Activated naive CD4-positive, alpha-beta T cell treated with anti-CD3 and anti-CD28 coated beads, Interleukin-2, amount 50 U/mL, for 72 hours (primary cell): Measurements from ENCODE around the gene LSAMP. TPM values are rescaled to one million over a fixed set of nuclear protein-coding genes. Genes with fewer than 3 reads are reported as not detected.

ENCODE experiments used
- ATAC-seq, 2 donors: fragments of 150-1000 bp; cut with Tn5 transposase; 2 replicates each; pipeline ENCODE4 v1.10.0; 2021; ENCODE audit warnings: mild to moderate bottlenecking in 2 of 2, moderate library complexity in 2 of 2
- DNase-seq, 2 donors: peaks; one replicate each; pipeline ENCODE4 v3.0.0; 2021 to 2022; ENCODE audit warnings: low spot score in 2 of 2
- H3K27ac Mint-ChIP-seq, 2 donors: one replicate each; pipeline ENCODE4 v1.8.0; 2022; ENCODE audit warnings: mild to moderate bottlenecking in 2 of 2, mixed read lengths in 2 of 2
- H3K36me3 Mint-ChIP-seq, 2 donors: one replicate each; pipeline ENCODE4 v1.8.0; 2022; ENCODE audit warnings: mixed read lengths in 2 of 2
- H3K9me3 Mint-ChIP-seq, 2 donors: one replicate each; pipeline ENCODE4 v1.8.0; 2022; ENCODE audit warnings: mixed read lengths in 2 of 2
- total RNA-seq, 2 donors: library from RNA; stranded (reverse); gene quantifications; one replicate each; pipeline ENCODE4 v1.2.3, GENCODE V29; 2022

LSAMP gene
- total RNA-seq, 2 donors from 2014 or later, result not detected

DNA sequence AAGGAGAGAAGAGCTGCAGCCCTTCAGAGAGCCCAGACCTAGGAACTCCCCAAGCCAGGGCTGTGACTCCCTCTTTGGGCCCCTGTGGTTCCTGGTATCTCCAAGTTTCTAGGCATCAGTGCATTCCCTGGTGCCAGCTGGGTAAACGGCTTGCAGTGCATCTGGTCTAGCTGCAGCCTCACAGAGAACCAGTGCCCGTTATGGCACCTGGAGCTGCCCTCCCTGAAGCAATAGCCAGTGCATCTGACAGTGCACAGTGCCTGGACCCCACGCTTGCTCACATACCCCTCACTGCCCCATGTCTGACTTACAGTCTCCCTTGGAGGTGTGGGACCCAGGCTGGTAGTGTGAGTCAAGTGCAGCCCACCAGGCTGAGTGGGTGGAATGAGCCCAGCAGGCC, 52.1 kb downstream of the LSAMP start:
- Mint-ChIP-seq H3K36me3 (no peaks in the 10 kb centered on the region), H3K27ac (no peak overlapping the region), H3K9me3 (peaks cover 13 to 20% of the 10 kb centered on the region in 2 donors)
- DNase-seq, result no peak
- ATAC-seq, result no peak

DNA sequence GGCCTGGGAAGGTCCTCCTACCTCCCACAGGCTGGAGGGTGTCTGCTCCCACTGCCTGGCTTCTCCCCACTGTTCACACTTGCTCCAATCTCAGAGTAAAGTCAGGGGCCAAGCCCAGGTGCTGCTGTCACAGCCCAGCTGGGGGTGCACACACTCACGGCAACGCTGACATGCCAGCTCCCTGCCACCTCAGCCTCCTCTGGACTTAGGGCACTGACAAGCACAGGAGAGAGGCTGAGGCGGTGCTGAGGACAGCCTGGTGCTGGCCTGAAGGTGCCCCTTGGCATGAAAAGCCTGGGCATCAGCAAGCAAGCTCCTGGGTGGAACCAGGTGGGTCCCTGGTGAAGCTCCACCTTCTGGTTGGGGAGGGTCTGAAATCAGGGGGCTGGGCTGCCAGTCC, 53.0 kb downstream of the LSAMP start:
- H3K27ac Mint-ChIP-seq, result no peak overlapping the region
- peaks cover 18 to 20% of the 10 kb centered on the region in 2 donors for H3K9me3 Mint-ChIP-seq
- no peaks in the 10 kb centered on the region for H3K36me3 Mint-ChIP-seq
- DNase-seq (no peak), ATAC-seq (no peak)

DNA sequence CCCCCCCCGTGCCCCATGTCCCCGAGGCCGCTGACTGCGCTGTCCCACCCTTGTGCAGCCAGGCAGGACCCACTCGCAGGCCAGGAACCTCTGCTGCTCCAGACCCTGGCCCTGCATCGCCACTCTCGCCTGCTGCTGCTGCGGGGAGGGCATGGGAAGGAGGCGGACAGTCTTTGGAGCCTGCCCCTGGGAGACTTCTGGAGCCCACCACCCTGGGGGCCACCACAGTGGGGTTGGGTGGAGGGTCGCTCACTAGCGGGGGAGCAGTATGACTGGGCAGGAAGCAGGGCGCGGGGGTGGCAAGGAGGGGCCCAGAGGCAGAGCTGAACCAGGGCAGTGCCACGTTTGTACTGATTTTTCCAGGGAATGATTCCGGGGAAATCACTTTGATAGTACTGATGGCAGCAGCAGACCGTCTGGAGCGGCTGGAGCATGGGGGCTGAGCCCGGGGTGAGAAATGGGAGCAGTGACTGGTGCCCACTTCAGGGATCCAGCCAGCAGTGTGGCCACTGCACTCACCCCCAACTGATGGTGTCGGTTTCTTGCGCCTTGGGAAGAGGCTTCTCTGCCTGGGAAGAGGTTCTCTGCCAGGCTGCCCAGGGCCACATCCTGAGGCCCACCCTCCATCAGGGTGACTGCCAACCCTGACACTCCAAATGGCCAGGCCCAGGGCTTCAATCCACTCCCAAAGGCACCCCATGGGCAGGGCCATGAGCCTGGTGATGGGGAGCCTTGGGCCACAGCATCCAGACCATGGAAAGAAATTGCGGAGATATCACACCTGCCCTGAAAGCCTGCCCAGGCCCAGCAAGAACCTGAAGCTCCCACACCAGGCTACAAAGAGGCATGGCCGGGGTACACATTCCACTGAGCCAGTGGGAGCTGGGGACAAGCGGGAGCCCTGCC, 53.7 kb downstream of the LSAMP start:
- DNase-seq (no peak), ATAC-seq (no peak)
- H3K9me3 Mint-ChIP-seq, result peaks cover 18 to 21% of the 10 kb centered on the region in 2 donors
- no peak overlapping the region for H3K27ac Mint-ChIP-seq
- no peaks in the 10 kb centered on the region for H3K36me3 Mint-ChIP-seq

DNA sequence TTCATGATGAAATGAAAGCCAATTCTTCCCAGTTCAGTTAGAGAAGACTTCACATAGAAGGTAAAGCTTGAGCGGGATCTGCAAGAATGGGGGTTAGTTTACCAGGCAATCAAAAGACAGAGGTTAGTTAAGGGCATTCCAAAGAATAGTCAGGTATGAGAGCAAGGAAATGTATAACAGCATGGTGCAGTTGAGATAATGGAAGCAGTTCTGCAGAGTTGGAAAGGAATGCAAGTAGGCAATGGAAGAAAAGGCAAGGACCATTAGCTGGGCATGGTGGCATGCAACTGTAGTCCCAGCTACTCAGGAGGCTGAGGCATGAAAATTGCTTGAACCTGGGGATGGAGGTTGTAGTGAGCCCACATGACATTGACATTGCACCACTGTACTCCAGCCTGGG, 55.0 kb downstream of the LSAMP start:
- no peak for ATAC-seq
- Mint-ChIP-seq H3K9me3 (peaks cover 18 to 22% of the 10 kb centered on the region in 2 donors), H3K27ac (no peak overlapping the region), H3K36me3 (no peaks in the 10 kb centered on the region)
- no peak for DNase-seq

DNA sequence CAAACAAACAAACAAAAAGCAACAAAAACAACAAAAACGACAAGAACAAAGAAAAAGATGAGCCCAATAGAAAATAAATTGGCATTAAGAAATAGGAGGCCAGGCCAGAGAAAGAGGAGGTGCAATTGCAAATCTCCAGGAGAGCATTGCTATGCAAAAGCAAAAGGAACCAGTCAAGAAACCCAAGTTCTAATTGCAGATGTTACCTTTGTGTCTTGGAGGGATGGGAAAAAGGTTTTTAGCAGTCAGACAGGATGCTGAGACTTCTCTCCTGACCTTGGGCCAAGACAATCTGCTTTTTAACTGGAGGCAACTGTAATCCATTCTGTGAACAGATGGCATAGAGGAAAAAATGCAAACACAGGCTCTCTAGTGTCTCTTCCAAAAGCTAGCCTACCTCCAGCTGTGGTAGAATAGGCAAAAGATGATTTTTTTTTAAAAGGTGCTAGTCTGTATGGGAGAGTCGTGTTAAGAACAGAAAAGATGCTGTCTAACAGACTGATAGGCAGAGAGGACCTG, 56.4 kb downstream of the LSAMP start:
- Mint-ChIP-seq H3K9me3 (peaks cover 15 to 17% of the 10 kb centered on the region in 2 donors), H3K36me3 (no peaks in the 10 kb centered on the region), H3K27ac (no peak overlapping the region)
- ATAC-seq (no peak), DNase-seq (no peak)

DNA sequence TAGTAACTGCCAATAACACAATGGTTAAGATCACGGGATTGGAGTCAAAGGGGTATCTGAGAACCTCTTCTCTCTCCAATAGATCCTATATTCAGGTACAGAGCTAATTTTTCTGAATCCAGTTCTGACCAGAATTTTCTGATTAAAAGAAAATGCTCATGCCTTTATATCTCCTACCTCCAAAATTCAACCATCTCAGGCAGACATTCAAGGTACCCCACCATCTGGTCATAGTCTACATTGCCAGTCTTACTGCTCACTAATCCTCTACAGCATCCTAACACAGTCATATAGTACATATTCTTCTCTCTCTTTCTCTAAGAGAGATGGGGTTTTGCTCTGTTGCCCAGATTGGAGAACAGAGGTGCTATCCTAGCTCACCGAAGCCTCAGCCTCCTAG, 59.1 kb downstream of the LSAMP start:
- Mint-ChIP-seq H3K9me3 (peaks cover 17 to 20% of the 10 kb centered on the region in 2 donors), H3K27ac (no peak overlapping the region), H3K36me3 (no peaks in the 10 kb centered on the region)
- DNase-seq (no peak), ATAC-seq (no peak)

DNA sequence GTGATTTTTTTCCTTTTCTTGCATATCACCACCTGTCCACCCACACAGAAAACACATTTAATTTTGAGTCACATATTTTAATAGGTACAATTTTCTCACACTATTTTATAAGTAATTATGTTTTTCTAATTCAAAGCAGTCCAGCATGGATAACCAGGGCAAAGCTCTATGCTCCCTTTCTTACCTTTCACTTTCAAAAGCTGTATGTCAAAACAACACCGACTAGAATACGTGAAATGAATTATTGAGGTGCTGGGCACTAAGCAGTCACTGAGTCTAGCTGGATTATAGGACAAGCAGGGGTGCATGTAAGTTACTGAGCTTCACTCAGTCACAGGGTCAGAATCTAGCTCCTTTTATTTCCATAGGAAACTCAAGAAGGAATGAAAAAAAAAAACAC, 60.6 kb downstream of the LSAMP start:
- H3K9me3 Mint-ChIP-seq, result peaks cover 14 to 20% of the 10 kb centered on the region in 2 donors
- ATAC-seq, result no peak
- no peaks in the 10 kb centered on the region for H3K36me3 Mint-ChIP-seq

DNA sequence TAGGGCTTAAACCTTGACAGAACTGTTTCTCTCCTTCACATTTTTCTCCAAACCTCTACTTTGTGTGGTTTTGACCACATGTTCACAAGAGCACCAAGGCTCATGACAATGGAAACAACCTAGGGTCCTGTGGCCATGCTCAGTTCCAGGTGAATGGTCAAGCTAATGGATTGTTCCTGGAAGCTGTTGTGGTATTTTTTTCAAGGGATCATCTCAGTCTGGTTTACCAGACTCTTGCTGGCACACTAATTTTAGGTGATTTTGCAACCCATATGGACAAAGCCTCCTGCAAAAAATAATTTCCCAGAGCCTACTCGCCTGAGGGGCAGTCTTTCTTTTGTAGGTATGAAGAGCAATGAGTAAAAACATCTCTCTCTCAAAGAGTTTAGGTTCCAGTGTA, 67.2 kb downstream of the LSAMP start:
- Mint-ChIP-seq H3K9me3 (peaks cover 4 to 11% of the 10 kb centered on the region in 2 donors), H3K27ac (no peak overlapping the region), H3K36me3 (no peaks in the 10 kb centered on the region)
- no peak for DNase-seq
- ATAC-seq, result no peak

More for the DNA sequence above, 60.6 kb downstream of the LSAMP start:
- no peak overlapping the region for H3K27ac Mint-ChIP-seq
- DNase-seq, result no peak

DNA sequence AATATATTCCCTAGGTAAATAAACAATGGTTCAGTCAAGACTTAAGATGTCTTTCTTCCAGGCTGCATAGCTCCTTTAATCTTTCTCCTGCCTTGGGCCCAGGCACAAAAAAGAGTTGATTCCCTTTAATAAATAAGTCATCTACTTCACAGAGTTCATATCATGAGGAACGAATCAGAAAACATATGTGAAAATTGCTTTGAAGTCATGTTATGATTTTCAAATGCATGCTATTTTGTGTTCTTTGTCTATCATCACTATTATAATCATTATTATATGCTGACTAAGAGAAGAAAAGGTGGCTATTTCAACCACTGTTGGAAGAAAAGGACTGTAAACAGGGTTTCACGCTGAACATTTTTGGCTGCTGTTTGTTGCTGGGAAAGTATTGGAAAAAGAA, 70.4 kb downstream of the LSAMP start:
- Mint-ChIP-seq H3K27ac (no peak overlapping the region), H3K36me3 (no peaks in the 10 kb centered on the region), H3K9me3 (peaks cover 4 to 18% of the 10 kb centered on the region in 2 donors)
- no peak for DNase-seq
- no peak for ATAC-seq

DNA sequence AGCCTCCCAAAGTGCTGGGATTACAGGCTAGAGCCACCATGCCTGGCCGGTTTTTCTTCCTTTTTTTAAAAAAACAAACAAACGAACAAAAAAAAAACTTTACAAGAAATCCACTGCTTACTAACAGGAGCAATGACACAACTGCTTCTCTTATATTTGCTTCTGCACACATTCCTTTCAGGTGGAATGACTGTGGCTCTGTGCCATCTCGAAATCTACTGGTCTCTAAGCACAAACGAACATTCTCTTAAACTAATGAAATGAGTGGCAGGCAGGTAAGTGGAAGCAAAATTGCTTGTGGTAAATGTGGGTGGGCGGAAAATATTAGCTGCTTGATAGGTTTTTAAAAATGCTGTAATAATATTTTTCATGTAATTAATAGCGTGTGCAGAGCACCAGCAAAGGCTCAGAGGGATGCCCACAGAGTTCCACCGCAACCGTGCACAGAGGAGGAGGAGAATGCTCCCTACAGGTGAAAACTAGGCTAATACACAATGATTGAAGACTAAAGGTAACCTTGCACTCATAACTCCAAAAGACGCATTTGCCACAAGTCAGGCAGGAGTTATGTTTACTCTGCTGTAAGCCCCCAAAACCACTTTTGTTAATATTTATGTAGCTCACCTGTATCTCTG, 77.4 kb downstream of the LSAMP start:
- DNase-seq, result no peak
- Mint-ChIP-seq H3K27ac (no peak overlapping the region), H3K9me3 (peaks cover 4 to 14% of the 10 kb centered on the region in 2 donors), H3K36me3 (no peaks in the 10 kb centered on the region)
- ATAC-seq, result no peak

DNA sequence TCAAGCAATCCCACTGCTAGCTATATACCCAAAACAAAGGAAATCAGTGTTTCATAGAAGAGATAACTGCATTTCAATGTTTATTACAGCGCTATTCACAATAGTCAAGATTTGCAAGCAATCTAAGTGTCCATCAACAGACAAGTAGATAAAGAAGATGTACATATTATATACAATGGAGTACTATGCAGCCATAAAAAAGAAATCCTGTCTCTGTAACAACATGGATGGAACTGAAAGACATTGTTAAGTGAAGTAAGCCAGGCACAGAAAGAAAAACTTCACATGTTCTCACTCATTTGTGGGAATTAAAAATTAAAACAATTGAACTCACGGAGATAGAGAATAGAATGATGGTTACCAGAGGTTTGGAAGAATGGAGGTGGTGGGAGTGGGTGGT, 89.2 kb downstream of the LSAMP start:
- peaks cover 9 to 13% of the 10 kb centered on the region in 2 donors for H3K9me3 Mint-ChIP-seq
- no peaks in the 10 kb centered on the region for H3K36me3 Mint-ChIP-seq
- ATAC-seq (no peak), DNase-seq (no peak)
- H3K27ac Mint-ChIP-seq, result no peak overlapping the region

DNA sequence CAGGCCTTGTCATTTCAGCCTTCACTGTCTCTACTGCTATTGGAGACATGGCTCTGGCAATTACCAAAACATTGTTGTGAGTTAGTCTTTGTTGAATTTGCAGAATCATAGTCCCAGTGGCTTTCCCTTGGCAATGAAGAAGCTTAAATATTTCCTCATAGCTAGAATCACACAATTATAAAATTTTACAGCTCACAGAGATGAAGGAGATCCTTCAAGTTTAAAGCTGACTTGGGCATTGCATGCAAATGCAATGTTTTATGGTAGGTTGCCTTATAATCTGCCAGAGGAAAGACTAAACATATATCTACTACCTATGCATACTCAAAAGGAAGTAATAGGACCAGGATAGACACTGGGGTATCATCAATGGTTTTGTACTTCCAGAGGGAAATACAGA, 90.9 kb downstream of the LSAMP start:
- no peak for ATAC-seq
- Mint-ChIP-seq H3K9me3 (peaks cover 13 to 17% of the 10 kb centered on the region in 2 donors), H3K36me3 (no peaks in the 10 kb centered on the region), H3K27ac (no peak overlapping the region)
- no peak for DNase-seq

DNA sequence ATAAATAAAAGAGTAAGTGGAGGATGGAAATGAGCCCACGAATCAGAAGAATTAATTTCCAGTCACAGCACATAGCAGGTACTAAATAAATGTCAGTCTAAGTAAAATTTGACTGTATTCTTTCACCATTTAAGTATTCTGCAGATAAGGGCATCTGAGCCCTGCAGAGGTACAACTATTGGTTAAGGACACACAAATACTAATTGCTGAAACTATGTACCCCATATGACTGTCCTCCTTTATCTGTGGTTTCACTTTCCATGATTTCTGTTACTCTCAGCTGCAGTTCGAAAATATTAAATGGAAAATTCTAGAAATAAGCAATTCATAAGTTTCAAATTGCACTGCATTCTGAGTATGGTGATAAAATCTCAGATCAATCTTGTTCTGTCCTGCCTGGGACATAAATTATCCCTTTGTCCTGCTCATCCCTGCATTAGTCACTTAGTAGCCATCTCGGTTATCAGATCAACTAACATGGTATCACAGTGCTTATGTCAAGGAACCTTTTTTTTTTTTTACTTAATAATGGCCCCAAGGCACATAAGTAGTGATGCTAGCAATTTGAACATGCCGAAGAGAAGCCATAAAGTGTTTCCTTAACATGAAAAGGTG, 95.1 kb downstream of the LSAMP start:
- no peak for DNase-seq
- no peak for ATAC-seq
- no peak overlapping the region for H3K27ac Mint-ChIP-seq
- no peaks in the 10 kb centered on the region for H3K36me3 Mint-ChIP-seq
- peaks cover 10 to 12% of the 10 kb centered on the region in 2 donors for H3K9me3 Mint-ChIP-seq

DNA sequence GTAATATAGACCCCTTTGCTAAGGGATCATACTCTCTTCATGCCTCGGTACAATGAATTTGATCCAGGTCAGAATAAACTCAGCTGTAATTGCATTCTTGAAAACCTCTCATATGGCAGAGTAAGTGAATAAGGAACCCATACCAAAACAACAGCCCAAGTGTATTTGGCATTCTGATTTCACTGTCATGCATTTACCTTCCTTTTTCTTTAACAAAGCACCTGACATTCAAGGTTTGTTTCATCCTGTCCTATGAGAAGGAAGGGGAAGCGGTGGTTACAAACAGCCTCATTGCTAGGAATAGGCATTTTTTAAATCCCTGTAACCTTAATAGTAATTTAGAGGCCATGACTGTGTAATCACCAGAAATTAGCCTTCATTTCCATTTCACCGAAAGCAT, 97.1 kb downstream of the LSAMP start:
- Mint-ChIP-seq H3K27ac (no peak overlapping the region), H3K36me3 (no peaks in the 10 kb centered on the region), H3K9me3 (peaks cover 10 to 15% of the 10 kb centered on the region in 2 donors)
- DNase-seq (no peak), ATAC-seq (no peak)

DNA sequence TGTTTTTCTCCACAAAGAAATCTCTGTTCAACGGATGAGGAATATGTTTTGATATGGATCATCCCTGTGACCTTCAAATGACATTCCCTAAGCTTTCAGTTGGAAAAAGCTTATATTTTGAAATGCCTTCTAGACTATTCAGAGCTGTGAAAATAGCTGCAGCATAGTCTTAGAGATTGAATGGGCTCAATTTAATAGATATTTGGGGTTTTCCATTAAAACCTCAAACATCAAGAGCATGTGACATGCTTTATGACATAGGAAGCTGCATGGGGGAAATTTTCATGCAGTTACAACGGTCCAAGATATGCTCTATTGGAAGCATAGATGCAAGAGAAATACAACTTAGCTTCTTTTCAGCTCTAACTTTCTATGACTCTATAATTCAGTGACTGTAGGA, 102.8 kb downstream of the LSAMP start:
- DNase-seq (no peak), ATAC-seq (no peak)
- Mint-ChIP-seq H3K9me3 (peaks cover 0 to 11% of the 10 kb centered on the region in 2 donors), H3K36me3 (no peaks in the 10 kb centered on the region), H3K27ac (no peak overlapping the region)

DNA sequence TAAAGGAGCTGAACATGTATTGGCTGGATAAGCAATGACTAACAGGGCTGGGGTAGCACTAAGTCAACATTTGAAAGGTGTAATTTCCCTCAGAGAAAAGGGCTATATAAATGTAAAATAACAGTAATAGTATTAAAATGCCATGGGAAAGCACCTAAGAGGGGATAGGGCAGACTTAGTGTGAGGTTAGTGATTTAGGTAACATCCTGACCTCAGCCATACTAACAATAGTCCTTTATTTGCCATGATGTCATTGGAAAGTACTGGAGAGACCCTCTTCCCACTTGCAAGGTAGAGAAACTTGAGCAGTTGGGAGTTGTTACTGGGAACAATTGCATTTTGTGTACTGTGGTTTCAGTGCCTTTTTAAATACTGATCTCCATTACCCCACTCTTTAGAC, 103.4 kb downstream of the LSAMP start:
- no peaks in the 10 kb centered on the region for H3K36me3 Mint-ChIP-seq
- no peak for ATAC-seq
- no peak overlapping the region for H3K27ac Mint-ChIP-seq
- peaks cover 0 to 11% of the 10 kb centered on the region in 2 donors for H3K9me3 Mint-ChIP-seq
- no peak for DNase-seq

DNA sequence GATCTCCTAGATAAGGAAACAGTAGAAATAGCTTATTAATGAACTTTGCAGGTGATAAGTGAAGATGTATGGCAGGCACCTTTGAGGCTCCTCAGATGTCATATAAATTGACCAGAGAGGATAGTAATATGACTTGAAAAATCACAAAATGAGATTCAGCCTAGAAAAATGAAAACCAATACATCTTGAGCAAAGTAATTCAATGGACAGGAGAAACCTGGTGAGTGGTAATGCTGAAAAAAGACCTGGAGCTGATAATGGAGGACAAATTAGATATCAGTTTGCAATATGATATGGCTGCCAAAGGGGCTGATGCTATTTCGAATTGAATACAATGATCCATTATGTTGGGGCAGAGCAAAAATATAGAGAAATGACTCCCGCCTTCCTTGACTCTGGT, 103.9 kb downstream of the LSAMP start:
- peaks cover 0 to 11% of the 10 kb centered on the region in 2 donors for H3K9me3 Mint-ChIP-seq
- no peak overlapping the region for H3K27ac Mint-ChIP-seq
- DNase-seq, result no peak
- no peaks in the 10 kb centered on the region for H3K36me3 Mint-ChIP-seq
- ATAC-seq, result no peak
